ENCODE data around the gene CHD9.

GRCh38 chr16:53282975-53283946, 228.5 kb downstream of the CHD9 start:
- TF ChIP-seq CTCF (IDR thresholded peaks at IDR 0.05; ENCODE audit: poor library complexity, severe bottlenecking) (peak; percentile 71), RAD21 (conservative IDR thresholded peaks at IDR 0.05) (peak; percentile 66), EP300 (conservative IDR thresholded peaks at IDR 0.05; ENCODE audit: poor library complexity, severe bottlenecking) (no peak), REST (IDR thresholded peaks at IDR 0.05; ENCODE audit: borderline replicate concordance) (no peak), MXI1 (conservative IDR thresholded peaks at IDR 0.05; ENCODE audit: poor library complexity, severe bottlenecking) (no peak)

Measured in neural cell (in vitro differentiated cells).